ENCODE data around the gene ABHD2. TPM values are rescaled to one million over a fixed set of nuclear protein-coding genes. Genes with fewer than 3 reads are reported as not detected.

ABHD2 gene
- total RNA-seq, 1 experiment from 2014 or later = 29.7 TPM

GRCh38 chr15:89215627-89216026 is 127.4 kb downstream of the ABHD2 start:
- Mint-ChIP-seq H3K4me3 (no peak overlapping the region), H3K36me3 (no peaks in the 10 kb centered on the region), H3K27me3 (ENCODE audit: low read depth) (0 out of 2 replicates have a peak, but pooled peaks cover 3% of the 10 kb centered on the region), H3K4me1 (no peaks in the 10 kb centered on the region), H3K27ac (no peak overlapping the region), H3K9me3 (no peaks in the 10 kb centered on the region)
- ATAC-seq (no peak), DNase-seq (ENCODE audit: low spot score) (no peak)
- POLR2A ChIA-PET = no interaction called here
- CTCF ChIA-PET = interaction anchor here (0.8 to 4.4 kb wide), 4 partner anchors 9 to 44 kb away, joined by 3 to 56 read pairs (median 3); partner anchors contain the start of gene FANCI
- TF ChIP-seq ESRRA (CRISPR knock-in tag; IDR thresholded peaks at IDR 0.05; ENCODE audit: borderline replicate concordance) = no peak
- TF ChIP-seq ZNF263 (CRISPR knock-in tag; IDR thresholded peaks at IDR 0.05; ENCODE audit: low read depth) = no peak
- no peak for TF ChIP-seq OVOL2 (CRISPR knock-in tag; IDR thresholded peaks at IDR 0.05; ENCODE audit: borderline replicate concordance)

DNA sequence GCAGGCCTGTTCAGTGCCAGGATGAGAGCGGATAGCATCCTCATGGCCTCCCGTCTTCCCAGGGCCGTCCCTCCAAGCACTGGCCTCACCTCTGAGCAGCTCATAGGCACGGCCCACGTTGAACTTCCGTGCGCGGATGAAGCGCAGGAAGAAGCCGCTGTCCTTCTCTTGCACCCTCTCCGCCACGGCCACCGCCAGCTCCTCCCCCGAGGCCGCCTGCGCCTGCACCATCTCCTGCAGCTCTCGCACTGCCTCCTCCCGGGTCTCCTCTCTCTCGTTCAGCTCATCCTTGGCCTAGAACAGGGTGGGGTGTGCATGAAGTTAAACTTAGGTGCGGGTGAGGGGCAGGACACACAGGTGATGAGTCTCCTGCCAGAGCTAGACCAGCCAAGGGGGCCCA is 128.8 kb downstream of the ABHD2 start:
- H3K27me3 Mint-ChIP-seq (ENCODE audit: low read depth) = peaks cover 3% of the 10 kb centered on the region; the same call in 1 of the 2 replicates
- H3K9me3 Mint-ChIP-seq = no peaks in the 10 kb centered on the region
- POLR2A ChIA-PET = no interaction called here
- ATAC-seq (no peak), DNase-seq (ENCODE audit: low spot score) (no peak)
- CTCF ChIA-PET = interaction anchor here (4.4 kb wide), 1 partner anchor 11 kb away, joined by 56 read pairs; no protein-coding TSS in a partner anchor
- no peak overlapping the region for H3K27ac Mint-ChIP-seq
- TF ChIP-seq, protein P1, sequence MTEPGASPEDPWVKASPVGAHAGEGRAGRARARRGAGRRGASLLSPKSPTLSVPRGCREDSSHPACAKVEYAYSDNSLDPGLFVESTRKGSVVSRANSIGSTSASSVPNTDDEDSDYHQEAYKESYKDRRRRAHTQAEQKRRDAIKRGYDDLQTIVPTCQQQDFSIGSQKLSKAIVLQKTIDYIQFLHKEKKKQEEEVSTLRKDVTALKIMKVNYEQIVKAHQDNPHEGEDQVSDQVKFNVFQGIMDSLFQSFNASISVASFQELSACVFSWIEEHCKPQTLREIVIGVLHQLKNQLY (CRISPR knock-in tag; IDR thresholded peaks at IDR 0.05) = no peak
- TF ChIP-seq SMAD4 (CRISPR knock-in tag; IDR thresholded peaks at IDR 0.05) (no peak), NFE2L1 (CRISPR knock-in tag; IDR thresholded peaks at IDR 0.05) (no peak), ZNF396 (CRISPR knock-in tag; IDR thresholded peaks at IDR 0.05; ENCODE audit: borderline replicate concordance) (no peak), PREB (CRISPR knock-in tag; IDR thresholded peaks at IDR 0.05; ENCODE audit: borderline replicate concordance) (no peak), E2F5 (CRISPR knock-in tag; IDR thresholded peaks at IDR 0.05) (no peak), NR2C2 (CRISPR knock-in tag; IDR thresholded peaks at IDR 0.05) (no peak), JUN (CRISPR knock-in tag; IDR thresholded peaks at IDR 0.05) (no peak)
- TF ChIP-seq, protein P2, sequence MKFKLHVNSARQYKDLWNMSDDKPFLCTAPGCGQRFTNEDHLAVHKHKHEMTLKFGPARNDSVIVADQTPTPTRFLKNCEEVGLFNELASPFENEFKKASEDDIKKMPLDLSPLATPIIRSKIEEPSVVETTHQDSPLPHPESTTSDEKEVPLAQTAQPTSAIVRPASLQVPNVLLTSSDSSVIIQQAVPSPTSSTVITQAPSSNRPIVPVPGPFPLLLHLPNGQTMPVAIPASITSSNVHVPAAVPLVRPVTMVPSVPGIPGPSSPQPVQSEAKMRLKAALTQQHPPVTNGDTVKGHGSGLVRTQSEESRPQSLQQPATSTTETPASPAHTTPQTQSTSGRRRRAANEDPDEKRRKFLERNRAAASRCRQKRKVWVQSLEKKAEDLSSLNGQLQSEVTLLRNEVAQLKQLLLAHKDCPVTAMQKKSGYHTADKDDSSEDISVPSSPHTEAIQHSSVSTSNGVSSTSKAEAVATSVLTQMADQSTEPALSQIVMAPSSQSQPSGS (CRISPR knock-in tag; IDR thresholded peaks at IDR 0.05; ENCODE audit: borderline replicate concordance, low read depth) = no peak
- TF ChIP-seq, protein P3, sequence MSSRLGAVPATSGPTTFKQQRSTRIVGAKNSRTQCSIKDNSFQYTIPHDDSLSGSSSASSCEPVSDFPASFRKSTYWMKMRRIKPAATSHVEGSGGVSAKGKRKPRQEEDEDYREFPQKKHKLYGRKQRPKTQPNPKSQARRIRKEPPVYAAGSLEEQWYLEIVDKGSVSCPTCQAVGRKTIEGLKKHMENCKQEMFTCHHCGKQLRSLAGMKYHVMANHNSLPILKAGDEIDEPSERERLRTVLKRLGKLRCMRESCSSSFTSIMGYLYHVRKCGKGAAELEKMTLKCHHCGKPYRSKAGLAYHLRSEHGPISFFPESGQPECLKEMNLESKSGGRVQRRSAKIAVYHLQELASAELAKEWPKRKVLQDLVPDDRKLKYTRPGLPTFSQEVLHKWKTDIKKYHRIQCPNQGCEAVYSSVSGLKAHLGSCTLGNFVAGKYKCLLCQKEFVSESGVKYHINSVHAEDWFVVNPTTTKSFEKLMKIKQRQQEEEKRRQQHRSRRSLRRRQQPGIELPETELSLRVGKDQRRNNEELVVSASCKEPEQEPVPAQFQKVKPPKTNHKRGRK (CRISPR knock-in tag; IDR thresholded peaks at IDR 0.05; ENCODE audit: borderline replicate concordance) = no peak
- TF ChIP-seq, protein P4, sequence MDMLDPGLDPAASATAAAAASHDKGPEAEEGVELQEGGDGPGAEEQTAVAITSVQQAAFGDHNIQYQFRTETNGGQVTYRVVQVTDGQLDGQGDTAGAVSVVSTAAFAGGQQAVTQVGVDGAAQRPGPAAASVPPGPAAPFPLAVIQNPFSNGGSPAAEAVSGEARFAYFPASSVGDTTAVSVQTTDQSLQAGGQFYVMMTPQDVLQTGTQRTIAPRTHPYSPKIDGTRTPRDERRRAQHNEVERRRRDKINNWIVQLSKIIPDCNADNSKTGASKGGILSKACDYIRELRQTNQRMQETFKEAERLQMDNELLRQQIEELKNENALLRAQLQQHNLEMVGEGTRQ (CRISPR knock-in tag; IDR thresholded peaks at IDR 0.05) = no peak
- H3K36me3 Mint-ChIP-seq = no peaks in the 10 kb centered on the region
- H3K4me1 Mint-ChIP-seq = 0 out of 2 replicates have a peak, but pooled peaks cover 3% of the 10 kb centered on the region
- H3K4me3 Mint-ChIP-seq = no peak overlapping the region
